HepG2 (cell line): ENCODE data around the gene PDRG1. TPM values are rescaled to one million over a fixed set of nuclear protein-coding genes. Genes with fewer than 3 reads are reported as not detected.
A peak's percentile ranks its signal among the peaks of the same experiment; 100 is the strongest.

Source experiments
- ARID2 ChIP-seq: sonication (generic); formaldehyde crosslinking; IDR thresholded peaks from 2 replicates; pipeline ENCODE4 v1.8.1; 2022; ENCODE audit warnings: mild to moderate bottlenecking, missing genetic modification reagents, borderline replicate concordance
- BORCS8-MEF2B ChIP-seq: sonication (generic); formaldehyde crosslinking; IDR thresholded peaks from 2 replicates; pipeline ENCODE4 v1.8.0; 2022; ENCODE audit warnings: mild to moderate bottlenecking, missing genetic modification reagents
- CEBPG ChIP-seq: IDR thresholded peaks from 2 replicates; pipeline ENCODE4 v1.6.1; 2016
- FOXO1 ChIP-seq: sonication (generic); formaldehyde crosslinking; IDR thresholded peaks from 2 replicates; pipeline ENCODE4 v1.4.0; 2020; ENCODE audit warnings: missing genetic modification reagents
- GABPB1 ChIP-seq: IDR thresholded peaks from 2 replicates; pipeline ENCODE4 v1.6.1; 2016; ENCODE audit warnings: mild to moderate bottlenecking, missing genetic modification reagents, moderate library complexity, missing compliant biosample characterization
- HNRNPLL ChIP-seq: fragments of 200-400 bp; formaldehyde crosslinking; IDR thresholded peaks from 2 replicates; pipeline ENCODE4 v1.6.1; 2017; ENCODE audit warnings: mild to moderate bottlenecking, low read depth, low read length; ENCODE audit not compliant: poor library complexity, severe bottlenecking
- JUND ChIP-seq: sonication (generic); formaldehyde crosslinking; IDR thresholded peaks from 2 replicates; pipeline ENCODE4 v1.8.0; 2022; ENCODE audit warnings: mild to moderate bottlenecking, missing genetic modification reagents
- KDM4B ChIP-seq: sonication (generic); formaldehyde crosslinking; IDR thresholded peaks from 2 replicates; pipeline ENCODE4 v1.4.0; 2020; ENCODE audit warnings: missing genetic modification reagents
- KDM5A ChIP-seq: fragments of 200-600 bp; sonication (generic); IDR thresholded peaks from 2 replicates; pipeline ENCODE4 v1.7.0; 2018; ENCODE audit warnings: antibody characterized with exemption, mild to moderate bottlenecking, low read length, borderline replicate concordance
- MIXL1 ChIP-seq: IDR thresholded peaks from 2 replicates; pipeline ENCODE4 v1.6.1; 2016
- NR2F6 ChIP-seq, 2 experiments: IDR thresholded peaks; 2 replicates each; pipeline ENCODE4 v1.6.1; 2016; ENCODE audit warnings: antibody characterized with exemption in 1 of 2, mild to moderate bottlenecking in 1 of 2
- POLR2AphosphoS5 ChIP-seq: IDR thresholded peaks from 2 replicates; pipeline ENCODE4 v1.6.1; 2012; ENCODE audit warnings: low read depth, low read length
- RARG ChIP-seq: sonication (generic); formaldehyde crosslinking; IDR thresholded peaks from 2 replicates; pipeline ENCODE4 v1.4.0; 2020; ENCODE audit warnings: low read depth, mild to moderate bottlenecking, missing genetic modification reagents
- SOX5 ChIP-seq: IDR thresholded peaks from 2 replicates; pipeline ENCODE4 v1.6.1; 2016; ENCODE audit warnings: borderline replicate concordance
- THAP11 ChIP-seq: IDR thresholded peaks from 2 replicates; pipeline ENCODE4 v1.6.1; 2016; ENCODE audit warnings: missing biosample characterization, missing genetic modification reagents
- TRIM24 ChIP-seq: sonication (generic); formaldehyde crosslinking; IDR thresholded peaks from 2 replicates; pipeline ENCODE4 v1.8.0; 2022; ENCODE audit warnings: mild to moderate bottlenecking, missing genetic modification reagents
- ZFP62 ChIP-seq: sonication (generic); formaldehyde crosslinking; IDR thresholded peaks from 2 replicates; pipeline ENCODE4 v1.4.0; 2020; ENCODE audit warnings: missing genetic modification reagents
- ZNF660 ChIP-seq: sonication (generic); formaldehyde crosslinking; IDR thresholded peaks from 2 replicates; pipeline ENCODE4 v1.5.1; 2020; ENCODE audit warnings: mild to moderate bottlenecking, low read depth, missing genetic modification reagents, borderline replicate concordance
- ZNF678 ChIP-seq: sonication (generic); formaldehyde crosslinking; IDR thresholded peaks from 2 replicates; pipeline ENCODE4 v1.4.0; 2020; ENCODE audit warnings: mild to moderate bottlenecking, missing genetic modification reagents
- ZNF720 ChIP-seq: sonication (generic); formaldehyde crosslinking; IDR thresholded peaks from 2 replicates; pipeline ENCODE4 v1.4.0; 2020; ENCODE audit warnings: missing genetic modification reagents
- polyA plus RNA-seq, 8 experiments: library from polyadenylated mRNA; depleted of rRNA in 3 of 8; stranded (reverse) in 7 of 8; unstranded in 1 of 8; fragments of >200 nt; fragmentation: Illumina TruSeq in 4 of 8; extraction: Trizol in 4 of 8; gene quantifications; 2 replicates each; pipeline versions ENCODE4 v1.2.1 to v1.2.3, GENCODE V29; 2011 to 2016; ENCODE audit warnings: low read depth in 4 of 8, missing spikeins in 1 of 8, mixed read lengths in 1 of 8; ENCODE audit not compliant: insufficient read depth in 1 of 8
- total RNA-seq, 5 experiments: library from RNA; depleted of rRNA; stranded (reverse); fragments of >200 nt; fragmentation: Illumina TruSeq; extraction: Trizol; gene quantifications; 2 replicates each; pipeline ENCODE4 v1.2.3, GENCODE V29; 2016; ENCODE audit warnings: low read depth in 1 of 5
- TF ChIP-seq, protein P1 (sequence below): fragments of 450-650 bp; IDR thresholded peaks from 2 replicates; pipeline ENCODE4 v1.6.1; 2017
- TF ChIP-seq, protein P2 (sequence below): sonication (generic); formaldehyde crosslinking; IDR thresholded peaks from 2 replicates; pipeline ENCODE4 v1.8.0; 2022; ENCODE audit warnings: mild to moderate bottlenecking, missing genetic modification reagents, moderate library complexity
- TF ChIP-seq, protein P3 (sequence below): sonication (generic); formaldehyde crosslinking; IDR thresholded peaks from 2 replicates; pipeline ENCODE4 v1.8.1; 2022; ENCODE audit warnings: mild to moderate bottlenecking, missing genetic modification reagents
- TF ChIP-seq, protein P4 (sequence below): sonication (generic); formaldehyde crosslinking; IDR thresholded peaks from 2 replicates; pipeline ENCODE4 v1.8.1; 2022; ENCODE audit warnings: low read depth, mild to moderate bottlenecking, missing genetic modification reagents

The PDRG1 gene
- total and polyA plus RNA-seq, 2 of the 13 experiments (the other 11 are each of a cell fraction or from before 2014, with no cell fraction given), result 16.6 to 18.0 TPM

DNA sequence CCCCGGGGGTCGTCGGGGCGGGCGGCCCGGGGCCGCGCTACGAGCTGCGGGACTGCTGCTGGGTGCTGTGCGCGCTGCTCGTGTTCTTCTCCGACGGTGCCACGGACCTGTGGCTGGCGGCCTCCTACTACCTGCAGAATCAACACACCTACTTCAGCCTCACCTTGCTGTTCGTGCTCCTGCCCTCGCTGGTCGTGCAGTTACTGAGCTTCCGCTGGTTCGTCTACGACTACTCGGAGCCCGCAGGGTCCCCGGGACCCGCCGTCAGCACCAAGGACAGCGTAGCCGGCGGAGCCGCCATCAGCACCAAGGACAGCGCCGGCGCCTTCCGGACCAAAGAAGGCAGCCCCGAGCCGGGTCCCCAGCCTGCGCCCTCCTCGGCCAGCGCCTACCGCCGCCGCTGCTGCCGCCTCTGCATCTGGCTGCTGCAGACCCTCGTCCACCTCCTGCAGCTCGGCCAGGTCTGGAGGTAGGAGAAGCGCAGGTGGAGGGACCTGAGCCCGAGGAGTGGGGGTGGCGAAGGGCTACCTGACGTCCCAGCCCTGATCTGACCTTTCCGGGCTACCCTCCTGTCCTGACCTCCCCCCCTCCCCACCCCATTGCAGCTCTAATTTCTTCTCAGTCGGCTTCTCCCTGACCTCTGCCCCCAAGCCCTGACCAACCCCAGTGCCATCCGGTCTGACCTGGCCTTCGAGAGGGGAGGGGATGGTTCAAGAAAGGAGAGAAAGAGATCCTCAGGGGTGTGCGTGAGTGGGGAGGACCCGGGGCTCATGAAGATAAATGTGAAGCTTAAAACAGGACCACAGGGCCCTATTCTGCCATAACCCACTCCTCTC is 16.7 kb upstream of the PDRG1 start (continued):
- TF ChIP-seq, protein P1, sequence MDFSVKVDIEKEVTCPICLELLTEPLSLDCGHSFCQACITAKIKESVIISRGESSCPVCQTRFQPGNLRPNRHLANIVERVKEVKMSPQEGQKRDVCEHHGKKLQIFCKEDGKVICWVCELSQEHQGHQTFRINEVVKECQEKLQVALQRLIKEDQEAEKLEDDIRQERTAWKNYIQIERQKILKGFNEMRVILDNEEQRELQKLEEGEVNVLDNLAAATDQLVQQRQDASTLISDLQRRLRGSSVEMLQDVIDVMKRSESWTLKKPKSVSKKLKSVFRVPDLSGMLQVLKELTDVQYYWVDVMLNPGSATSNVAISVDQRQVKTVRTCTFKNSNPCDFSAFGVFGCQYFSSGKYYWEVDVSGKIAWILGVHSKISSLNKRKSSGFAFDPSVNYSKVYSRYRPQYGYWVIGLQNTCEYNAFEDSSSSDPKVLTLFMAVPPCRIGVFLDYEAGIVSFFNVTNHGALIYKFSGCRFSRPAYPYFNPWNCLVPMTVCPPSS, result no peak
- TF ChIP-seq ZFP62 (CRISPR knock-in tag), result no peak
- TF ChIP-seq TRIM24, result peak; percentile 85; the same call in 1 of the 2 replicates
- TF ChIP-seq, protein P2, sequence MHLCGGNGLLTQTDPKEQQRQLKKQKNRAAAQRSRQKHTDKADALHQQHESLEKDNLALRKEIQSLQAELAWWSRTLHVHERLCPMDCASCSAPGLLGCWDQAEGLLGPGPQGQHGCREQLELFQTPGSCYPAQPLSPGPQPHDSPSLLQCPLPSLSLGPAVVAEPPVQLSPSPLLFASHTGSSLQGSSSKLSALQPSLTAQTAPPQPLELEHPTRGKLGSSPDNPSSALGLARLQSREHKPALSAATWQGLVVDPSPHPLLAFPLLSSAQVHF (CRISPR knock-in tag), result peak; percentile 100
- TF ChIP-seq NR2F6 (IDR thresholded peaks at IDR 0.05), result no peak
- peak; percentile 99 for TF ChIP-seq NR2F6 (CRISPR knock-in tag; IDR thresholded peaks at IDR 0.05)
- TF ChIP-seq ZNF660 (CRISPR knock-in tag), result peak; percentile 100
- TF ChIP-seq JUND (CRISPR knock-in tag), result peak; percentile 99
- peak; percentile 100 for TF ChIP-seq ZNF720 (CRISPR knock-in tag)
- TF ChIP-seq POLR2AphosphoS5, result no peak
- TF ChIP-seq, protein P3, sequence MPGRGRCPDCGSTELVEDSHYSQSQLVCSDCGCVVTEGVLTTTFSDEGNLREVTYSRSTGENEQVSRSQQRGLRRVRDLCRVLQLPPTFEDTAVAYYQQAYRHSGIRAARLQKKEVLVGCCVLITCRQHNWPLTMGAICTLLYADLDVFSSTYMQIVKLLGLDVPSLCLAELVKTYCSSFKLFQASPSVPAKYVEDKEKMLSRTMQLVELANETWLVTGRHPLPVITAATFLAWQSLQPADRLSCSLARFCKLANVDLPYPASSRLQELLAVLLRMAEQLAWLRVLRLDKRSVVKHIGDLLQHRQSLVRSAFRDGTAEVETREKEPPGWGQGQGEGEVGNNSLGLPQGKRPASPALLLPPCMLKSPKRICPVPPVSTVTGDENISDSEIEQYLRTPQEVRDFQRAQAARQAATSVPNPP (CRISPR knock-in tag), result peak; percentile 100
- TF ChIP-seq HNRNPLL, result peak; percentile 70
- peak; percentile 98 for TF ChIP-seq SOX5 (CRISPR knock-in tag)
- peak; percentile 100 for TF ChIP-seq KDM4B (CRISPR knock-in tag)
- TF ChIP-seq, protein P4, sequence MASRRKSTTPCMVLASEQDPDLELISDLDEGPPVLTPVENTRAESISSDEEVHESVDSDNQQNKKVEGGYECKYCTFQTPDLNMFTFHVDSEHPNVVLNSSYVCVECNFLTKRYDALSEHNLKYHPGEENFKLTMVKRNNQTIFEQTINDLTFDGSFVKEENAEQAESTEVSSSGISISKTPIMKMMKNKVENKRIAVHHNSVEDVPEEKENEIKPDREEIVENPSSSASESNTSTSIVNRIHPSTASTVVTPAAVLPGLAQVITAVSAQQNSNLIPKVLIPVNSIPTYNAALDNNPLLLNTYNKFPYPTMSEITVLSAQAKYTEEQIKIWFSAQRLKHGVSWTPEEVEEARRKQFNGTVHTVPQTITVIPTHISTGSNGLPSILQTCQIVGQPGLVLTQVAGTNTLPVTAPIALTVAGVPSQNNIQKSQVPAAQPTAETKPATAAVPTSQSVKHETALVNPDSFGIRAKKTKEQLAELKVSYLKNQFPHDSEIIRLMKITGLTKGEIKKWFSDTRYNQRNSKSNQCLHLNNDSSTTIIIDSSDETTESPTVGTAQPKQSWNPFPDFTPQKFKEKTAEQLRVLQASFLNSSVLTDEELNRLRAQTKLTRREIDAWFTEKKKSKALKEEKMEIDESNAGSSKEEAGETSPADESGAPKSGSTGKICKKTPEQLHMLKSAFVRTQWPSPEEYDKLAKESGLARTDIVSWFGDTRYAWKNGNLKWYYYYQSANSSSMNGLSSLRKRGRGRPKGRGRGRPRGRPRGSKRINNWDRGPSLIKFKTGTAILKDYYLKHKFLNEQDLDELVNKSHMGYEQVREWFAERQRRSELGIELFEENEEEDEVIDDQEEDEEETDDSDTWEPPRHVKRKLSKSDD, result peak; percentile 100
- TF ChIP-seq RARG, result peak; percentile 100
- TF ChIP-seq CEBPG (CRISPR knock-in tag), result peak; percentile 91
- TF ChIP-seq FOXO1 (CRISPR knock-in tag), result peak; percentile 100
- peak; percentile 96 for TF ChIP-seq THAP11 (CRISPR knock-in tag)
- TF ChIP-seq KDM5A, result no peak
- TF ChIP-seq ARID2 (CRISPR knock-in tag), result peak; percentile 100
- peak; percentile 96 for TF ChIP-seq GABPB1 (CRISPR knock-in tag)
- peak; percentile 100 for TF ChIP-seq MIXL1
- peak; percentile 100 for TF ChIP-seq BORCS8-MEF2B (CRISPR knock-in tag)
- TF ChIP-seq ZNF678 (CRISPR knock-in tag), result peak; percentile 100
